Measurements from ENCODE around the gene FARP2.

FARP2 gene

GRCh38 chr2:241531161-241531722 lies 175.2 kb downstream of the FARP2 start:
- no peak for DNase-seq (ENCODE audit: low spot score)

GRCh38 chr2:241532168-241532567 lies 176.1 kb downstream of the FARP2 start:
- no peak for DNase-seq (ENCODE audit: low spot score)

- no peak for DNase-seq (ENCODE audit: low spot score)
Measured at GRCh38 chr2:241532733-241533601, 176.9 kb downstream of the FARP2 start.

GRCh38 chr2:241534293-241534692 lies 178.2 kb downstream of the FARP2 start:
- DNase-seq (ENCODE audit: low spot score): no peak

GRCh38 chr2:241534701-241535375 lies 178.8 kb downstream of the FARP2 start:
- DNase-seq (ENCODE audit: low spot score): no peak

- no peak for DNase-seq (ENCODE audit: low spot score)
Measured at GRCh38 chr2:241535871-241536655, 180.0 kb downstream of the FARP2 start.

GRCh38 chr2:241538838-241539615 lies 182.9 kb downstream of the FARP2 start:
- no peak for DNase-seq (ENCODE audit: low spot score)

GRCh38 chr2:241539616-241540374 lies 183.7 kb downstream of the FARP2 start:
- DNase-seq (ENCODE audit: low spot score): no peak

- DNase-seq (ENCODE audit: low spot score): no peak
Measured at GRCh38 chr2:241540401-241540770, 184.3 kb downstream of the FARP2 start.

- DNase-seq (ENCODE audit: low spot score): peak; percentile 81
Measured at GRCh38 chr2:241540771-241541561, 184.9 kb downstream of the FARP2 start.

- no peak for DNase-seq (ENCODE audit: low spot score)
Measured at GRCh38 chr2:241541564-241542277, 185.6 kb downstream of the FARP2 start.

GRCh38 chr2:241542278-241542605 lies 186.2 kb downstream of the FARP2 start:
- DNase-seq (ENCODE audit: low spot score): no peak
